SU-DHL-6 (cell line): ENCODE results near the gene CPT2.

Experiments
- H2AFZ ChIP-seq: fragments of 200-600 bp; sonication (generic); 2 replicates; pipeline ENCODE4 v1.6.1; 2014; ENCODE audit warnings: low read depth, mild to moderate bottlenecking, moderate library complexity, mixed read lengths, antibody characterized with exemption, low read length; ENCODE audit not compliant: severe bottlenecking
- H3F3A ChIP-seq: fragments of 200-600 bp; shearing (Covaris generic); 2 replicates; pipeline ENCODE4 v1.6.0; 2016; ENCODE audit warnings: antibody characterized with exemption, mild to moderate bottlenecking; ENCODE audit not compliant: insufficient read depth
- H3K27ac ChIP-seq: fragments of 200-600 bp; sonication (generic); 2 replicates; pipeline ENCODE4 v1.5.1; 2016; ENCODE audit warnings: low read depth, mild to moderate bottlenecking, low read length, moderate library complexity, mixed read lengths
- H3K27me3 ChIP-seq: fragments of 200-600 bp; sonication (generic), shearing (Covaris generic); 2 replicates; pipeline ENCODE4 v1.6.0; 2014; ENCODE audit warnings: mild to moderate bottlenecking, low read length
- H3K36me3 ChIP-seq: fragments of 200-600 bp; sonication (generic); 2 replicates; pipeline ENCODE4 v1.6.1; 2014; ENCODE audit warnings: mild to moderate bottlenecking, low read length, mixed read lengths
- H3K4me2 ChIP-seq: fragments of 300-600, 200-600 bp; shearing (Covaris generic), sonication (generic); 2 replicates; pipeline ENCODE4 v1.6.0; 2014; ENCODE audit warnings: low read length, low read depth, mild to moderate bottlenecking; ENCODE audit not compliant: poor library complexity, severe bottlenecking
- H3K4me3 ChIP-seq: fragments of 200-600 bp; sonication (generic); 2 replicates; pipeline ENCODE4 v1.5.1; 2014; ENCODE audit warnings: antibody characterized with exemption, low read length, mild to moderate bottlenecking, mixed read lengths; ENCODE audit not compliant: insufficient read depth, poor library complexity, severe bottlenecking
- H3K79me2 ChIP-seq: fragments of 200-600 bp; sonication (generic); 2 replicates; pipeline ENCODE4 v1.6.1; 2014; ENCODE audit warnings: mild to moderate bottlenecking, low read length, moderate library complexity; ENCODE audit not compliant: insufficient read depth
- H3K9ac ChIP-seq: fragments of 200-600 bp; sonication (generic); 2 replicates; pipeline ENCODE4 v1.7.0; 2014; ENCODE audit warnings: mild to moderate bottlenecking, low read length
- H3K9me2 ChIP-seq: fragments of 200-600 bp; sonication (generic); replicated peaks from 2 replicates; pipeline ENCODE4 v1.6.1; 2014; ENCODE audit warnings: low read length; ENCODE audit not compliant: insufficient read depth
- H3K9me3 ChIP-seq: fragments of 200-600 bp; sonication (generic); 2 replicates; pipeline ENCODE4 v1.6.1; 2014; ENCODE audit warnings: low read length, mixed read lengths; ENCODE audit not compliant: insufficient read depth
- H4K20me1 ChIP-seq: fragments of 200-600 bp; sonication (generic); 2 replicates; pipeline ENCODE4 v1.6.1; 2014; ENCODE audit warnings: low read depth, mild to moderate bottlenecking, antibody characterized with exemption, low read length, moderate library complexity, mixed read lengths
- CTCF ChIP-seq: fragments of 200-600 bp; sonication (generic); IDR thresholded peaks from one replicate; pipeline ENCODE4 v1.5.1; 2017; ENCODE audit warnings: antibody characterized with exemption, mild to moderate bottlenecking, low read length, moderate library complexity; ENCODE audit not compliant: insufficient read depth, poor library complexity, severe bottlenecking
- EZH2phosphoT487 ChIP-seq: fragments of 200-600 bp; sonication (generic), shearing (Covaris generic); conservative IDR thresholded peaks from 2 replicates; pipeline ENCODE4 v1.6.1; 2018; ENCODE audit warnings: mild to moderate bottlenecking, antibody characterized with exemption, low read length, moderate library complexity, mixed read lengths

The CPT2 gene

GRCh38 chr1:53196485-53197290 is at the start of gene CPT2:
CPT2 (plus strand) TSS chr1:53196824; CDS start chr1:53196944, 120 bp downstream.
- H3K79me2 ChIP-seq = no peaks in the 10 kb centered on the region
- peak within 1 kb of the TSS; percentile 87 for H2AFZ ChIP-seq
- peak within 1 kb of the TSS; percentile 97 for H3K9ac ChIP-seq
- no peaks in the 10 kb centered on the region for H3K9me3 ChIP-seq
- H3K9me2 ChIP-seq = no peaks in the 10 kb centered on the region
- no peaks in the 10 kb centered on the region for H3K36me3 ChIP-seq
- TF ChIP-seq CTCF (no peak), EZH2phosphoT487 (no peak)
- peak within 1 kb of the TSS; percentile 51 for H3K27ac ChIP-seq
- no peaks in the 10 kb centered on the region for H3K27me3 ChIP-seq
- peak within 1 kb of the TSS; percentile 90 for H3K4me2 ChIP-seq
- H4K20me1 ChIP-seq = no peaks in the 10 kb centered on the region
- H3F3A ChIP-seq = no peaks in the 10 kb centered on the region
- H3K4me3 ChIP-seq = peak within 1 kb of the TSS; percentile 90

- no peak for TF ChIP-seq EZH2phosphoT487
- TF ChIP-seq CTCF = no peak
- Histone ChIP-seq H3K27ac (no peak overlapping the region), H3K4me2 (peak overlapping the region; percentile 22), H3K9me3 (no peaks in the 10 kb centered on the region), H3K36me3 (no peaks in the 10 kb centered on the region), H3K9ac (no peak overlapping the region), H3K4me3 (no peak overlapping the region), H4K20me1 (no peaks in the 10 kb centered on the region), H2AFZ (no peak overlapping the region), H3F3A (no peaks in the 10 kb centered on the region), H3K27me3 (no peaks in the 10 kb centered on the region), H3K9me2 (no peaks in the 10 kb centered on the region), H3K79me2 (no peaks in the 10 kb centered on the region)
Measured at GRCh38 chr1:53147174-53147573, 49.5 kb upstream of the CPT2 start.

- Histone ChIP-seq H3K4me3 (no peak overlapping the region), H3F3A (no peaks in the 10 kb centered on the region), H3K9me2 (no peaks in the 10 kb centered on the region), H3K9ac (no peak overlapping the region), H3K79me2 (no peaks in the 10 kb centered on the region), H2AFZ (no peak overlapping the region), H3K27ac (no peak overlapping the region), H4K20me1 (no peaks in the 10 kb centered on the region), H3K27me3 (no peaks in the 10 kb centered on the region), H3K4me2 (no peak overlapping the region), H3K9me3 (no peaks in the 10 kb centered on the region), H3K36me3 (no peaks in the 10 kb centered on the region)
- TF ChIP-seq EZH2phosphoT487 (no peak), CTCF (no peak)
Measured at GRCh38 chr1:53148123-53148522, 48.5 kb upstream of the CPT2 start.
